ENCODE measurements around the gene TSC1.

DNA sequence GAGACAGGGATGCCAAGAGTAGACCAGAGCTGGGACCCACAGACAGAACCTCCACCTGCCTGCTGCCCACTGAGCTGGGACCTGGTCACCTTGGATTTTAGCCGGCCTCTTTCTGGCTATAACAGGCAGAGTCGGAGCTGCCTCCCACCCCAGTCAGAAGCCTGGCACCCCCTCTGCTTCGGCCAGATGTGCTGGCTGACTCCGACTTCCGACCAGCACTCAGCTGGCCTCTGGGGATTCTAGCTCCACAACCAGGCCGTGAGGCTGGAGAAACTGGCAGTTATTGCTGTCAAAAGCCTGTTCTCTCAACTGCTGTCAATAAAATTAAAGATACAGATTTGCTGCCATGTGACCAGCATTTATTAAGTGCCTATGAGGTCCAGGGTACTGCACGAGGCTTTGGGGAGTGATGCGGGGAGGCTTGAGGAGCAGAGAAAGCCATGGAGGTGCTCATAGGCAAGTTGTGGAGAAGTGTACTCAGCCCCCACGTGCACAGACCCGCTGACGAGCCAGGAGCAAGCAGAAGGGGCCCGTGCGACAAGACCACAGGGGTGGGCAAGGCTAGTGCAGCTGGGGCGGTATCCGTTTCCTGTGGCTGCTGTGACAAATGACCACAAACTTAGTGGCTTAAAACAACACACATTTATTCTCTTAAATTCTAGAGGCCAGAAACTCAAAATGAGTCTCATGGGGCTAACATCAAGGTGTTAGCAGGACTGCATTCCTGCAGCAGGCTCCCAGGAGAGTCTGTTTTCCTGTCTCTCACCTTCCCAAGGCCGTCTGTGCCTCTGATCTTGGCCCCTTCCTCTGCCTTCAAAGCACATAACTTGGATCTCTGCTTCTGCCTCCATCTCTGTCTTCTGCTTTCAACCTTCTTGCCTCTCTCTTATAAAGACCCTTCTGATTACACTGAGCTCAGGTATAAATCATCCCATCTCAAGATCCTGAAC lies 47.2 kb upstream of the TSC1 start:
- TF ChIP-seq, protein P1, sequence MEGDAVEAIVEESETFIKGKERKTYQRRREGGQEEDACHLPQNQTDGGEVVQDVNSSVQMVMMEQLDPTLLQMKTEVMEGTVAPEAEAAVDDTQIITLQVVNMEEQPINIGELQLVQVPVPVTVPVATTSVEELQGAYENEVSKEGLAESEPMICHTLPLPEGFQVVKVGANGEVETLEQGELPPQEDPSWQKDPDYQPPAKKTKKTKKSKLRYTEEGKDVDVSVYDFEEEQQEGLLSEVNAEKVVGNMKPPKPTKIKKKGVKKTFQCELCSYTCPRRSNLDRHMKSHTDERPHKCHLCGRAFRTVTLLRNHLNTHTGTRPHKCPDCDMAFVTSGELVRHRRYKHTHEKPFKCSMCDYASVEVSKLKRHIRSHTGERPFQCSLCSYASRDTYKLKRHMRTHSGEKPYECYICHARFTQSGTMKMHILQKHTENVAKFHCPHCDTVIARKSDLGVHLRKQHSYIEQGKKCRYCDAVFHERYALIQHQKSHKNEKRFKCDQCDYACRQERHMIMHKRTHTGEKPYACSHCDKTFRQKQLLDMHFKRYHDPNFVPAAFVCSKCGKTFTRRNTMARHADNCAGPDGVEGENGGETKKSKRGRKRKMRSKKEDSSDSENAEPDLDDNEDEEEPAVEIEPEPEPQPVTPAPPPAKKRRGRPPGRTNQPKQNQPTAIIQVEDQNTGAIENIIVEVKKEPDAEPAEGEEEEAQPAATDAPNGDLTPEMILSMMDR (IDR thresholded peaks at IDR 0.05 in 2 of 3, conservative IDR thresholded peaks at IDR 0.05 in 1 of 3; ENCODE audit: control insufficient read depth in 2 of 3, extremely low read depth in 1 of 3, insufficient read depth in 1 of 3, low read depth in 3 of 3, low read length in 3 of 3), result no peak
- no peak for TF ChIP-seq SRF (IDR thresholded peaks at IDR 0.05; ENCODE audit: low read depth in 2 of 2, low read length in 2 of 2)
- TF ChIP-seq ATF7 (IDR thresholded peaks at IDR 0.05; ENCODE audit: low read depth), result no peak
- no peak for TF ChIP-seq RELA (IDR thresholded peaks at IDR 0.05; ENCODE audit: borderline replicate concordance, partially characterized antibody)
- TF ChIP-seq POLR2A (IDR thresholded peaks at IDR 0.05; ENCODE audit: low read depth, low read length), result no peak
- no peak for TF ChIP-seq EP300 (IDR thresholded peaks at IDR 0.05; ENCODE audit: borderline replicate concordance in 1 of 2, control insufficient read depth in 1 of 2, low read depth in 2 of 2, low read length in 2 of 2)
- TF ChIP-seq EZH2 (IDR thresholded peaks at IDR 0.05; ENCODE audit: borderline replicate concordance, control insufficient read depth, low read depth, low read length), result no peak
- TF ChIP-seq, protein P2, sequence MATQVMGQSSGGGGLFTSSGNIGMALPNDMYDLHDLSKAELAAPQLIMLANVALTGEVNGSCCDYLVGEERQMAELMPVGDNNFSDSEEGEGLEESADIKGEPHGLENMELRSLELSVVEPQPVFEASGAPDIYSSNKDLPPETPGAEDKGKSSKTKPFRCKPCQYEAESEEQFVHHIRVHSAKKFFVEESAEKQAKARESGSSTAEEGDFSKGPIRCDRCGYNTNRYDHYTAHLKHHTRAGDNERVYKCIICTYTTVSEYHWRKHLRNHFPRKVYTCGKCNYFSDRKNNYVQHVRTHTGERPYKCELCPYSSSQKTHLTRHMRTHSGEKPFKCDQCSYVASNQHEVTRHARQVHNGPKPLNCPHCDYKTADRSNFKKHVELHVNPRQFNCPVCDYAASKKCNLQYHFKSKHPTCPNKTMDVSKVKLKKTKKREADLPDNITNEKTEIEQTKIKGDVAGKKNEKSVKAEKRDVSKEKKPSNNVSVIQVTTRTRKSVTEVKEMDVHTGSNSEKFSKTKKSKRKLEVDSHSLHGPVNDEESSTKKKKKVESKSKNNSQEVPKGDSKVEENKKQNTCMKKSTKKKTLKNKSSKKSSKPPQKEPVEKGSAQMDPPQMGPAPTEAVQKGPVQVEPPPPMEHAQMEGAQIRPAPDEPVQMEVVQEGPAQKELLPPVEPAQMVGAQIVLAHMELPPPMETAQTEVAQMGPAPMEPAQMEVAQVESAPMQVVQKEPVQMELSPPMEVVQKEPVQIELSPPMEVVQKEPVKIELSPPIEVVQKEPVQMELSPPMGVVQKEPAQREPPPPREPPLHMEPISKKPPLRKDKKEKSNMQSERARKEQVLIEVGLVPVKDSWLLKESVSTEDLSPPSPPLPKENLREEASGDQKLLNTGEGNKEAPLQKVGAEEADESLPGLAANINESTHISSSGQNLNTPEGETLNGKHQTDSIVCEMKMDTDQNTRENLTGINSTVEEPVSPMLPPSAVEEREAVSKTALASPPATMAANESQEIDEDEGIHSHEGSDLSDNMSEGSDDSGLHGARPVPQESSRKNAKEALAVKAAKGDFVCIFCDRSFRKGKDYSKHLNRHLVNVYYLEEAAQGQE (IDR thresholded peaks at IDR 0.05; ENCODE audit: low read depth, low read length), result no peak
- 0 out of 2 replicates have a peak, but pooled peaks have one; percentile 22 for TF ChIP-seq TCF12 (IDR thresholded peaks at IDR 0.05; ENCODE audit: low read depth, low read length)
- no peak for TF ChIP-seq JUND (IDR thresholded peaks at IDR 0.05; ENCODE audit: low read depth, low read length)
- no peak for TF ChIP-seq ESRRA (IDR thresholded peaks at IDR 0.05; ENCODE audit: low read length)
- no peak for TF ChIP-seq LARP7 (IDR thresholded peaks at IDR 0.05)
- TF ChIP-seq RAD21 (IDR thresholded peaks at IDR 0.05; ENCODE audit: insufficient read depth, low read depth, low read length), result no peak
- no peak for TF ChIP-seq ZZZ3 (IDR thresholded peaks at IDR 0.05; ENCODE audit: control insufficient read depth, insufficient read length, low read depth)
